K562 (cell line): ENCODE data around the gene PSMG3. TPM values are rescaled to one million over a fixed set of nuclear protein-coding genes. Genes with fewer than 3 reads are reported as not detected.

Experiments
- CBX8 ChIP-seq: fragments of 200-600 bp; sonication (generic); IDR thresholded peaks from 2 replicates; pipeline ENCODE4 v1.6.1; 2012; ENCODE audit warnings: borderline replicate concordance, mixed run types, low read depth, mild to moderate bottlenecking, moderate library complexity, mixed read lengths, low read length, control low read depth, inconsistent platforms; ENCODE audit not compliant: poor library complexity, severe bottlenecking; ENCODE audit errors: extremely low read depth
- CHD1 ChIP-seq: fragments of 200-600 bp; sonication (generic); IDR thresholded peaks from one replicate; pipeline ENCODE4 v1.6.1; 2012; ENCODE audit warnings: mild to moderate bottlenecking, moderate library complexity, low read length, inconsistent platforms
- EHMT2 ChIP-seq: fragments of 450-650 bp; IDR thresholded peaks from 2 replicates; pipeline ENCODE4 v1.6.1; 2018; ENCODE audit warnings: antibody characterized with exemption
- ELF1 ChIP-seq: fragments of 200-800 bp; sonication (Bioruptor generic); IDR thresholded peaks from 2 replicates; pipeline ENCODE4 v1.6.1; 2016; ENCODE audit warnings: missing genetic modification characterization, missing compliant biosample characterization
- ESRRB ChIP-seq: fragments of 250-450 bp; sonication (Bioruptor Pico); IDR thresholded peaks from 2 replicates; pipeline ENCODE4 v1.5.0; 2020; ENCODE audit warnings: mild to moderate bottlenecking, moderate library complexity, borderline replicate concordance
- ETV1 ChIP-seq: fragments of 450-650 bp; conservative IDR thresholded peaks from 2 replicates; pipeline ENCODE4 v1.6.1; 2016; ENCODE audit warnings: missing genetic modification characterization, control low read depth, low read depth, missing compliant biosample characterization
- FOSL1 ChIP-seq: fragments of 200-800 bp; sonication (Bioruptor generic); conservative IDR thresholded peaks from 2 replicates; pipeline ENCODE4 v1.6.1; 2016; ENCODE audit warnings: missing genetic modification characterization, missing compliant biosample characterization
- FOXM1 ChIP-seq, 2 experiments: fragments of 450-650 bp in 1 of 2; sonication (generic) in 1 of 2; formaldehyde crosslinking in 1 of 2; IDR thresholded peaks; 2 replicates each; pipeline versions ENCODE4 v1.6.1 to v1.9.0; 2017 to 2022; ENCODE audit warnings: low read depth in 2 of 2, mild to moderate bottlenecking in 2 of 2, missing genetic modification reagents in 1 of 2, moderate library complexity in 1 of 2
- FUS ChIP-seq: fragments of 200-400 bp; formaldehyde crosslinking; optimal IDR thresholded peaks from 2 replicates; pipeline ENCODE3; 2017; ENCODE audit warnings: low read depth, low read length
- HDAC2 ChIP-seq: fragments of 450-650 bp; IDR thresholded peaks from 2 replicates; pipeline ENCODE4 v1.6.1; 2016; ENCODE audit warnings: mild to moderate bottlenecking
- KAT7 ChIP-seq: sonication (generic); formaldehyde crosslinking; IDR thresholded peaks from 2 replicates; pipeline ENCODE4 v1.8.0; 2022; ENCODE audit warnings: missing genetic modification reagents, mild to moderate bottlenecking, borderline replicate concordance
- TCF7 ChIP-seq: sonication (generic); IDR thresholded peaks from 2 replicates; pipeline ENCODE4 v1.6.1; 2016; ENCODE audit warnings: antibody characterized with exemption, borderline replicate concordance
- ZFPM2 ChIP-seq: fragments of 250-450 bp; sonication (Bioruptor Pico); IDR thresholded peaks from 2 replicates; pipeline ENCODE4 v1.5.1; 2022; ENCODE audit warnings: mild to moderate bottlenecking
- ZNF263 ChIP-seq: sonication (generic); formaldehyde crosslinking; IDR thresholded peaks from 2 replicates; pipeline ENCODE4 v1.8.0; 2022; ENCODE audit warnings: mild to moderate bottlenecking, missing genetic modification reagents, borderline replicate concordance
- polyA plus RNA-seq, 8 experiments: library from polyadenylated mRNA; depleted of rRNA in 4 of 8; stranded (reverse) in 5 of 8; unstranded in 3 of 8; fragments of >200 nt; fragmentation: Nextera tagmentation in 2 of 8; fragmentation: Illumina TruSeq in 1 of 8; extraction: Ambion mirVana in 2 of 8; extraction: Trizol in 1 of 8; gene quantifications; 2 replicates each; pipeline versions ENCODE4 v1.2.1 to v1.2.3, GENCODE V29; 2011 to 2014; ENCODE audit warnings: inconsistent platforms in 1 of 8, missing spikeins in 1 of 8
- total RNA-seq, 7 experiments: library from RNA; depleted of rRNA in 6 of 7; stranded (reverse); fragments of >200 nt in 6 of 7; fragmentation: Illumina TruSeq in 2 of 7; extraction: Trizol in 2 of 7; gene quantifications; 2 replicates each; pipeline versions ENCODE4 v1.2.1 to v1.2.3, GENCODE V29; 2011 to 2021; ENCODE audit warnings: low replicate concordance in 1 of 7
- TF ChIP-seq, protein P1 (sequence below): fragments of 450-650 bp; IDR thresholded peaks from 2 replicates; pipeline ENCODE4 v1.6.1; 2018; ENCODE audit not compliant: partially characterized antibody
- TF ChIP-seq, protein P2 (sequence below): fragments of 450-650 bp; formaldehyde crosslinking; conservative IDR thresholded peaks from 2 replicates; pipeline ENCODE4 v1.4.0; 2022; ENCODE audit warnings: mild to moderate bottlenecking, missing genetic modification characterization
- TF ChIP-seq, protein P3 (sequence below): fragments of 250-450 bp; sonication (Bioruptor Pico); IDR thresholded peaks from 2 replicates; pipeline ENCODE4 v1.5.0; 2021; ENCODE audit warnings: mild to moderate bottlenecking, moderate library complexity
- TF ChIP-seq, protein P4 (sequence below): sonication (generic); formaldehyde crosslinking; IDR thresholded peaks from 2 replicates; pipeline ENCODE4 v1.8.0; 2022; ENCODE audit warnings: mild to moderate bottlenecking, missing genetic modification reagents

The PSMG3 gene
- total and polyA plus RNA-seq, 9 of the 15 experiments (the other 6 are each of a cell fraction or from before 2014, with no cell fraction given): 34.8 to 122 (median 80.1) TPM

DNA sequence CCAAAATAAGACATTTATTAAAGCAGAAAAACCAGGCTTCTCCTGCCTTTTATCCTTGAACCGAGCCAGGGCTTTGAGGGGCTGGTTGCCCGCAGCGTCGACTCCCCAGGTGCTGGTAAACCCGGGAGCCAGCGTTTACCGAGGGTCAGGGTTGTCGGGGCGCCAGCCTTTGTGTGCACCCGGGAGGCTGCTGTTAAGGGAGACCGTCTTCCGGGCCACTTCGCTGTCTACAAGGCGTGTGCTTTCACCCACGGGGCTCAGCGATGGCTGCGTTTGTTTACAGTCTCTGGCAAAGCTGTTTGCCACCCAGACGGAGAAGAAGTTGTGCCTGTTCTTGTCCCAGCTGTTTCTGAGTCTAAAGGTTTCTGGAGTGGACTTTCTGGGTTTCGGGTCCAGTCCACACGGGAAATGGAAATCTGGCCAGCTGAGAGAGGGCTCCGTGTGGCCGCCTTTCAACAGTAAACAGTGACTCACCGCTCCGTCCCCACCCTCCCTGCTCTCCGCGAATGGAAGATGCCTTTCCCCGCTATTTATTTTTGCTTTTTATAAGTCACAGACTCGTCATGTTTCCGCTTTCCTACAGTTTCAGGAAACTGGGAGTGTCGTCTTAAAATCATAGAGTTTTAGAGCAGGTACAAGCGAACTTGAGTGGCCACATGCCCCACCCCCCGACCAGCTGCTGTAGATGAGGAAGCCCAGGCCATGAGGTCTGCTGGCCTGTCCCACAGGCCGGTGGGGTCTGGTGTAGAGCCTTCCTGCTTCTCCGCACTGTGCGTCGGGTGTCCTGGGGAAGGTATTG, 37.2 kb downstream of the PSMG3 start (continued):
- TF ChIP-seq CBX8: no peak
- no peak for TF ChIP-seq ZFPM2 (CRISPR knock-in tag)
- TF ChIP-seq CHD1: no peak
- no peak for TF ChIP-seq TCF7
- TF ChIP-seq ZNF263: 0 out of 2 replicates have a peak, but pooled peaks have one; percentile 28
- TF ChIP-seq, protein P1, sequence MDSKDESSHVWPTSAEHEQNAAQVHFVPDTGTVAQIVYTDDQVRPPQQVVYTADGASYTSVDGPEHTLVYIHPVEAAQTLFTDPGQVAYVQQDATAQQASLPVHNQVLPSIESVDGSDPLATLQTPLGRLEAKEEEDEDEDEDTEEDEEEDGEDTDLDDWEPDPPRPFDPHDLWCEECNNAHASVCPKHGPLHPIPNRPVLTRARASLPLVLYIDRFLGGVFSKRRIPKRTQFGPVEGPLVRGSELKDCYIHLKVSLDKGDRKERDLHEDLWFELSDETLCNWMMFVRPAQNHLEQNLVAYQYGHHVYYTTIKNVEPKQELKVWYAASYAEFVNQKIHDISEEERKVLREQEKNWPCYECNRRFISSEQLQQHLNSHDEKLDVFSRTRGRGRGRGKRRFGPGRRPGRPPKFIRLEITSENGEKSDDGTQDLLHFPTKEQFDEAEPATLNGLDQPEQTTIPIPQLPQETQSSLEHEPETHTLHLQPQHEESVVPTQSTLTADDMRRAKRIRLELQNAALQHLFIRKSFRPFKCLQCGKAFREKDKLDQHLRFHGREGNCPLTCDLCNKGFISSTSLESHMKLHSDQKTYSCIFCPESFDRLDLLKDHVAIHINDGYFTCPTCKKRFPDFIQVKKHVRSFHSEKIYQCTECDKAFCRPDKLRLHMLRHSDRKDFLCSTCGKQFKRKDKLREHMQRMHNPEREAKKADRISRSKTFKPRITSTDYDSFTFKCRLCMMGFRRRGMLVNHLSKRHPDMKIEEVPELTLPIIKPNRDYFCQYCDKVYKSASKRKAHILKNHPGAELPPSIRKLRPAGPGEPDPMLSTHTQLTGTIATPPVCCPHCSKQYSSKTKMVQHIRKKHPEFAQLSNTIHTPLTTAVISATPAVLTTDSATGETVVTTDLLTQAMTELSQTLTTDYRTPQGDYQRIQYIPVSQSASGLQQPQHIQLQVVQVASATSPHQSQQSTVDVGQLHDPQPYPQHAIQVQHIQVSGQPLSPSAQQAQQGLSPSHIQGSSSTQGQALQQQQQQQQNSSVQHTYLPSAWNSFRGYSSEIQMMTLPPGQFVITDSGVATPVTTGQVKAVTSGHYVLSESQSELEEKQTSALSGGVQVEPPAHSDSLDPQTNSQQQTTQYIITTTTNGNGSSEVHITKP: peak; percentile 92
- no peak for TF ChIP-seq EHMT2
- no peak for TF ChIP-seq ESRRB (CRISPR knock-in tag)
- no peak for TF ChIP-seq ETV1 (tag)
- peak; percentile 95 for TF ChIP-seq HDAC2
- TF ChIP-seq, protein P2, sequence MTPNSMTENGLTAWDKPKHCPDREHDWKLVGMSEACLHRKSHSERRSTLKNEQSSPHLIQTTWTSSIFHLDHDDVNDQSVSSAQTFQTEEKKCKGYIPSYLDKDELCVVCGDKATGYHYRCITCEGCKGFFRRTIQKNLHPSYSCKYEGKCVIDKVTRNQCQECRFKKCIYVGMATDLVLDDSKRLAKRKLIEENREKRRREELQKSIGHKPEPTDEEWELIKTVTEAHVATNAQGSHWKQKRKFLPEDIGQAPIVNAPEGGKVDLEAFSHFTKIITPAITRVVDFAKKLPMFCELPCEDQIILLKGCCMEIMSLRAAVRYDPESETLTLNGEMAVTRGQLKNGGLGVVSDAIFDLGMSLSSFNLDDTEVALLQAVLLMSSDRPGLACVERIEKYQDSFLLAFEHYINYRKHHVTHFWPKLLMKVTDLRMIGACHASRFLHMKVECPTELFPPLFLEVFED (CRISPR knock-in tag): no peak
- peak; percentile 92 for TF ChIP-seq FOSL1
- TF ChIP-seq ELF1 (tag): peak; percentile 56
- TF ChIP-seq FUS: no peak
- TF ChIP-seq, protein P3, sequence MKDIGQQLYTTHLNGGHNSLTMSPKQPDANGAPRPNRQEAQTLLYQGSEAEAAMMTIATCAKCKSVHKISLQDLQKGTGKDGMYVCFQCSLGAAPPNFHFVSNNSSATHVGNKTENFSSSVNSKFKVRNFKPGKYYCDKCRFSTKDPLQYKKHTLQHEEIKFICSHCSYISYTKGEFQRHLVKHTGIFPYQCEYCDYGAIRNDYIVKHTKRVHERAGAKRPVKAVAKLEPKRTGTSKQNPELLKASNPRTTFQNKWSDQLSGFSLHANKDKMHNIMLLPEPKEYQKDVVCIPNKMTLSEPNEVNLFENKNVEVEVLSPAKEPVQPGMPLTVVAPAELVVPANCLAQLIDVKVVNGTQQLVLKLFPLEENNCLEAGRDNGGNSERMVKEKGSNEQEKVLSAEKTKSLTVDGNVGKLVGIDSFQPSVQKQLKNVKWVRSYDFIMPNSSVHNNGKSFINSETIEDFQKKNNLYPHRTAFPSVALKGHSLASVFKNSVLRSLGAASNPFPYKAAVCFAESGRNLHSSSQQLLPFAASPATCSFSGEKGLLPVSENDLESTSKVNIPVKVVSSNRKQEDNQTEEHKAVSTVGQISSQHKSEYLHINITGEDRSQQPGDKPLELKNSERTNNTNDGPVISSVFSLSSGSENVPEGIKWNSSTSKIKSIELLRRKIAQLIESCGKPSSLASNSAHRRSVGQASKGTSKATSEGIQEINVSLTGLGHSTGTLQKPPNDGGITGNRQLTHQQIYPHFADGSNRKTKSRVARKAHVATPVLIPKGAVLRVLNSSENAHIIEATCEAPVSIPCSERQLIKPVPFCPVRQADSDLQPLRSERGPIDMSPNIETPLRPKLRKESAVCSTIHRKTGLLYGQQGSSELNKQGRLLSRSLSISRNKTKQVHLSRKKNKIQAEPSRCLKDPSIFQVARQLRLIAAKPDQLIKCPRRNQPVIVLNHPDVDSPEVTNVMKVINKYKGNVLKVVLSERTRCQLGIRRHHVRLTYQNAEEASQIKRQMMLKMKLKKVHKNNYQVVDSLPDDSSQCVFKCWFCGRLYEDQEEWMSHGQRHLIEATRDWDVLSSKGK (CRISPR knock-in tag): no peak
- TF ChIP-seq, protein P4, sequence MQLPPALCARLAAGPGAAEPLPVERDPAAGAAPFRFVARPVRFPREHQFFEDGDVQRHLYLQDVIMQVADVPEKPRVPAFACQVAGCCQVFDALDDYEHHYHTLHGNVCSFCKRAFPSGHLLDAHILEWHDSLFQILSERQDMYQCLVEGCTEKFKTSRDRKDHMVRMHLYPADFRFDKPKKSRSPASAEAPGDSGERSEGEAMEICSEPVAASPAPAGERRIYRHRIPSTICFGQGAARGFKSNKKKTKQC (CRISPR knock-in tag): no peak
- peak; percentile 63 for TF ChIP-seq FOXM1 (IDR thresholded peaks at IDR 0.05; ENCODE audit: low read depth)
- no peak for TF ChIP-seq FOXM1 (CRISPR knock-in tag; IDR thresholded peaks at IDR 0.05; ENCODE audit: low read depth)
- TF ChIP-seq KAT7: no peak
